Measurements from ENCODE around the gene RALB.
"Not testable (repeated sequence)": the region's sequence is repeated elsewhere in the genome, so short reads cannot be mapped to it uniquely, and the experiment has no call there.

RALB gene

DNA sequence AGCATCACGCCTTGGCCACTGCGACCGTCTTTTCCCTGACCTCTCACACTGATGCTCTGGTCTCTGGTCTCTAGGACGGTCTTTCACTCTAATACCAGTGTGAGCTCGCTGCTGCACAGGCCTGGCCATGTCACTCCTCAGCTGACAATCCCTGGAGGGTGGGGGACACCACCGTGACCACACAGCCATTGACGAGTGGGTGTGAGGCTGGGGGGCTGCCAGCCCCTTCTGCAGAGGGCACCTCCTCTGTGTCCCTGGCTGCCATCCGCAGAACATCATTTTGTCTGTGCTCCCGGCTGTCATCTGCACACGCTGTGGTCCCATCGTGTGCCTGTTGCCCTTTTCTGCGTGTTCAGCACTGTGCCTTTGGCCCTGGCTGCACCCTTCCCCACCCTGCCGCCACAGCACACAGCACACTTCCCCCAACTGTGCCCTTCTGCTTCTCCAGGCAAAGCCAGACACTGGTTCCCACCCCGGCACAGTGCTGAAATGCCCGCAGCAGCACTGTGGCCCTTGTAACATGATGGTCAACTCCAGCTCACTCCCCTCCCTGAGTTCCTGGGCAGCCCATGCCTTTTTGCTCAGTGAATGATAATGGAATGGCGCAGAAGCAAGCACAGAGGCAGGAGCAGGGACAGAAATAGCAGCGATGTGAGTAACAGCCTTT lies 62.8 kb downstream of the RALB start:
- DNase-seq (ENCODE audit: low read depth in 2 of 2): no peak

DNA sequence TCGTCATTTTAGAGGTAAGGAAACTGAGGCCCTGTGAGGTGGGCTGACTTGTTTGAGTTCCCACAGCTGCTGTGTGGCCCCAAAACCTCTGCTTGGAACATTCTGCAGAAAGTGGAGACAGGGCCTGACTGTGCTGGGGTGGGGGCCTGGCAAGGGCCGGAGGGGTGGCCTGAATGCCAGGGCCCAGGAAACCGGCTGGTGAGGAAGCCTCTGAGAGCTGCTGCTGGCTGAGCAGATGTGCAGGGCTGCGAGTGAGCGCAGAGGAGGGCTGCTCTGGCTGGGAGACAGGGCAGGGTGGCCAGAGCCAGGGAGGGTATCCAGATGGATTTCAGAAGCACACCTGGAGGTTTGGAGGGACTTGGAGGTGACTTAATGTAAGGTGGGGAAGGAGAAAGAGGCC lies 63.4 kb downstream of the RALB start:
- DNase-seq (ENCODE audit: low read depth in 2 of 2): no peak

DNA sequence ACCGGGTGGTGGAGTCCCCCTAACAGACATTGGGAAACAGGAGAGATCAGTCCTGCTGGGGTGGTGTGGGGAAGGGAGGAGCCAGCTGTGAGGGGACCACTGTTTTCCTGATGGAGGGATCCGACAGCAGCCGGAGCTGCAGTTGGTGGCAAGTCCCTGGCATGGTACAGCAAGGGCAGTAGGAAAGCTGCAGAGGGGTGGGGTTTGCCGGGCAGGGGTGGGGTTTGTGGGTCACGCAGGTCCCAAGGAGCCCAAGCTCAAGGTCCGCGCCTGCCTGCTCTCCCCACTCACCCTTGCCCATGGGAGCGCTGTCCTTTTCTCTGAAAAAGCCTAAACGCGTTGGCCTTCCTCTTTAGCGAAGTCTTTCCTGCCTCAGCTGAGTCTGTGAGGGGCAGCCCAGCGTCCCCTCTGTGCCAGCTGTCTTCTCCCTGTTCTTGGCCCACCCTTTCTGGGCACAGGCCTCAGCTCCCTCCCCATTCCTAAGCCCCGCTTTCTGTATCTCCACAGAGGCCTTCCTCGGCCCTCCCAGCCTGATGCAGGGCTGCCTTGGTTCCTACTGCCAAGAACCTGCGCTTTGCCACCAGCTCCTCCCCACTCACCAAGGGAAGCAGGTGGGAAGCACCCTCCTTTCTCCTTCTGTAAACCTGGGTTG lies 64.0 kb downstream of the RALB start:
- no peak for DNase-seq (ENCODE audit: low read depth in 2 of 2)

DNA sequence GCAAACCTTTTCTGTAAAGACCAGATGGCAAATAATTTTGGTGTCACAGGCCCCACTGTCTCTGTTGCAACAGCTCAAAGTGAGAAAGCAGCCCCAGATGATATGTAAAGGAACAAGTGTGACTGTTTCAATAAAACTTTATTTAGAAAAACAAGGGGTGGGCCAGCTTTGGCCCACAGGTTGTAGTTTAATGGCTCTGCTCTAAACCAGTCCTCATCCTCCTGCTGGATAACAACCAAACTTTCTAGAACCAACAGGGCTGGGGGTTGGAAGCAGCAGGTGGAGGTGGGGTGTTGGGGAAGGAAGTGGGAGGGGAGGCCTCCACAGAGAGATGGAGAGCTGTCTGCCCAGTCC lies 64.5 kb downstream of the RALB start:
- DNase-seq (ENCODE audit: low read depth in 2 of 2): no peak

DNA sequence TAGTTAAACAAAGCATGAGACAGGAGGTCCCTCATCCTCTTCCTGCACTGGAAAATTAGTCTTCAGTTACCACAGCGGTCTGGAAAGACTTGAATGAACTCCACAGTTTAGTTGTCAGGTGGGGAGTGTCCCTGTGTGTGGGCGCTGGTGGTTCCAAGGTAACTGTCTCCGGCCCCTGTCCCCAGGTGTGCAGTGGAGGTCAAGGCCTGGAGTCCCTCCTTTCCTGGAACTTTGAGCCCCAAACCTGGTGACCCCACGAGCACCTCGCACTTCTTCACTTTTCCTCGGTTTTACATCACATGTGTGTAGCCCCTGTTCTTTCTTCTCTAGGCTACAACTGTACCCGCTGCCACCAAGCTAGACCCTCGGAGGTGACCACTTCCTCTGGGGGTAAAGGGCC lies 65.3 kb downstream of the RALB start:
- DNase-seq (ENCODE audit: low read depth in 2 of 2): no peak

DNA sequence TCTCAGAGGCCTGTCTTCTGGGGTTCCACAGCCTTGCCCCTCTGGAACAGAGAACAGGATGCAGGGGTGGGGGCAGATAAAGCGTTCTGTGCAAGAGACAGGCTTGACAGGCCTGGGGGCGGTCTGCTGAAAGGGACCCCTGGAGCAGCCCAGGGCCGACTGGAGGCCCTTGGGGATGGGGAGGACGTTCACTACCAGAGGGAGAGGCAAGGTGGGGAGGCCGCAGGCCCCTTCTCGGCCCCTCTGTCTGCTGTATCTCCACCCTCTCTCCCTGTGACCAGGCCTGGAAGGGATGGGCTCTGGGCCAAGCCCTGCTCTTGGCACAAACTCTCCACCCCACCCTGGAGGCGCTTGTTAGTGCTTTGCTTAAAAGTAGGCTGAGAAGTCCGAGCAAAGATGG lies 66.0 kb downstream of the RALB start:
- DNase-seq (ENCODE audit: low read depth in 2 of 2): no peak

DNA sequence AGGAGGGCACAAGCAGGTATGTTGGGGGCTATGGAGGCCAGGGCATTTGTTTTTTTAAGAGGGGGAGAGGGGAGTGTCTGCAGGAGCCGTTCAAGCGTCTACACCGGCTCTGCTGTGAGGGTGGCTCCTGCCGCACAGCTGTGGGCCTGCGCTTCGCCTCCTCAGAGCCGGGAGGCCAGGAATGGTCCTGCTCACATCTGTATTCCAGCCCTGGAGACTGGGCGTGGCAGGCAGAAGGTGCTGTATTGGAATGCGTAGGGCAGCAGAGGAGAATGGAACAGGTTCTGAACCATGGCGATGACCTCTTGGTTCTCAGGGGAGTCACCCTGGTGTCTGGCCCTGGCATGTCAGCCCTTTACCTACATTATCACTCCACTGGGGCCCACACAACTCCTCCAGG lies 66.5 kb downstream of the RALB start:
- no peak for DNase-seq (ENCODE audit: low read depth in 2 of 2)

DNA sequence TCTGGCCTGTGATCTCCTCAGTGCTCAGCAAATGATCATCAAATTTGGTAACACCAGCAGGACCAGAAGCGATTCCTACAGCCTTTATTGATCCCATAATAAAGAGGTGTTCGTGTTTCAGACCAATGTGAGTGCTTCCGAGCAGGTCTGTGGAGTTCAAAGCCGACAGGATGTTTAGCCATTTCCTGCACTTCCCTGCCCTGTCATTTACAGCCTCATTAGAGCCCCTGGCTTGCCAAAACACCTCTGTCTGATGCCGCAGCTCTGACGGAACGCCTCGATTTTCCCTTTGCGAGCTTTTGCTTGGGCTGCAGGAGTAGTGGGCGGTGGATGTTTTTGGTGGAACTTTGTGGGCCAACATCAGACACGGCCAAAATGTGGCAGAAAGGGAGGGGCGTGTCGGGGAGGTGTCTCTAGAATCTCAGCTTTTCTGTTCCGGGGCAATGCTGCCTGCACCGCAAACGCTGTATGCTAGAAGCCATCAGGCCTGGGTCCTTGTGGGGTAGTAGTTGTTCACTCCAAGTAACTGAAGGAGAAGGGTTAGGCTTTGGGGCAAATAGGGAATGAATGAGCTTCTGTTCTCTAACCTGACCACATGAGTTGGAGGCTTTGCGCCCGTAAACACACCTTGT lies 67.2 kb downstream of the RALB start:
- no peak for DNase-seq (ENCODE audit: low read depth in 2 of 2)

DNA sequence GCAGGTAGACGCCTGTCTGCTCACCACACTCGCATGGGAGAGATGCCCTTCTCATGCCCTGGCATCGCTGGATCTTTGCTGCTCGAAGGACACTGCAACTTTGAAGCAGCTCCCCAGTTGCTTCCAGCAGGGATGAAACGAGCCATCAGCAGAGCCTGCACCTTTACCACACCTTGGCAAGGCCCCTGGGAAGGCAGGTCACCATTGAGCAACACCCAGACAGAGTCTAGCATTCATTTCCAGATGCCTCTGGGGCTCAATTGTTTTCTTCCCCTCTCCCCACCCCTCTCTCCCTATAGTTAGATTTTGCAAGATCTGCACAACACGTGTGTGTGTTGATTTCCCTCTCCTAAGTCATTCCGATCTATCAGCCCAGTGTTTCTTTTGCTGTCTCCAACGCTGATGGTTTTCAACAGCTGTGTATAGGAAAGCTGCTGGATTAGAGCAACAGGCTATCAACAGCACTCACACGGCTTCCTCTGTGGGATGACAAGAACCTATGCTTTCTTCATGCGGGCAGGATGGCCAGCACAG lies 67.7 kb downstream of the RALB start:
- no peak for DNase-seq (ENCODE audit: low read depth in 2 of 2)

DNA sequence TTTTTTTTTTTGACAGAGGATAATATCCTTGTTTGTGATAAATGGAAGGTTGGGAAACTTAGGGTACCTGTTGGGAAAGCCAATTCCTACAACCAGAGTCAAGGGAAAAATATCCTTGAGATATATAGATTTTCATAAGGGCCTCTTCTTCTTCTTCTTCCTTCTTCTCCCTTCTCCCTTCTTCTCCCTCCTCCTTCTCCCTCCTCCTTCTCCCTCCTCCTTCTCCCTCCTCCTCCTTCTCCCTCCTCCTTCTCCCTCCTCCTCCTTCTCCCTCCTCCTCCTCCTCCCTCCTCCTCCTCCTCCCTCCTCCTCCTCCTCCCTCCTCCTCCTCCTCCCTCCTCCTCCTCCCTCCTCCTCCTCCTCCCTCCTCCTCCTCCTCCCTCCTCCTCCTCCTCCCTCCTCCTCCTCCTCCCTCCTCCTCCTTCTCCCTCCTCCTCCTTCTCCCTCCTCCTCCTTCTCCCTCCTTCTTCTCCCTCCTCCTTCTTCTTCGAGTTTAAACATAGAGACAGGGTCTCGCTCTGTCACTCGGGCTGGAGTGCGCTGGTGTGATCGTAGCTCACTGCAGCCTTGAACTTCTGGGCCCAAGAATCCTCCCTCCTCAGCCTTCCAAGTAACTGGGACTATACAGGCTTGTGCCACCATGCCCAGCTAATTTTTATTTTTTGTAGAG lies 68.4 kb downstream of the RALB start:
- not testable (repeated sequence) for DNase-seq (ENCODE audit: low read depth in 2 of 2)

DNA sequence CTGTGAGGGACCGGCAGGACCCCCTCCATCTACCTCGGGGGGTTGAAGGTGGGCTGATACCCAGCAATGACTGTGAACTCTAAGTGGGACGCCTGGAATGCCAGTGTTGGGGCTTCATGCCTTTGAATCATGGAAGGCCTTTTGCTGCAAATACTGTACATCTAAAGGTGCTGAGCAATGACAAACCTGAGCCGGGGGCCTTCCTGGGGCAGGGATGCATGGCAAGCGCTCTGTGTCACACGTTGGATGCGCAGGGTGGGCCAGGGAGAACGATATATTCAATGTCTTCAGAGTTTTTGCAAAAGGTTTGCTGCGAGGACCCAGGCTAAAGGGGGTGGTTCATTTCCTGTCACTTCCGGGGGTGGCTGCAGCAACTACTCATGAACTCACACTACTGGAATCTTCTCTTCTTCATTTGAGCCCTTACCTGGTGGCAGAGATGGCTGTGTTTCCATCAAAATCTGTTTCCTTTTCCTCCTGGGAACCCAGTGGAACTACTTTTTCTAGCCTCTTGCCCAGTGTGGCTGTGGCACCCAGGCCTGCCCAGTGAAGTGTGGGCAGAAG lies 69.2 kb downstream of the RALB start:
- DNase-seq (ENCODE audit: low read depth in 2 of 2): no peak

DNA sequence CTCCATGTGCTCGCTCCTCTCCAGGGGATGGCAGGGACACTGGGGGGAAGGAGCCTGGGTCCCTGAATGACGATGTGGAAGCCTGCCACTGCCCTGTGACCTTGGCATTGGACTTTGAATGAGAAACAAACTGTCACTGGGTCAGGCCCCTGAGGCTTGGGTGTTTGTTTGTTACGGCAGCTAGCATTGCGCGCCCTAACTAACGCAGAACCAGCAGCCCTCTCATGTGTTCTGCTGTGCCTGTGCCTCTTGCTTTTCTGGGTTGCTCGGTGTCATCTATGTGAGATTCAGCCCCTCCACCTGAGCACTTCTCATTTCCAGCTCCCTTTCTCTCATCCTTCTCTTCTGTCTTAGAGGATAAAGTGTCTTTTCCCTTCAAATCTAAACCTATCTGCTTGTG lies 69.7 kb downstream of the RALB start:
- no peak for DNase-seq (ENCODE audit: low read depth in 2 of 2)

DNA sequence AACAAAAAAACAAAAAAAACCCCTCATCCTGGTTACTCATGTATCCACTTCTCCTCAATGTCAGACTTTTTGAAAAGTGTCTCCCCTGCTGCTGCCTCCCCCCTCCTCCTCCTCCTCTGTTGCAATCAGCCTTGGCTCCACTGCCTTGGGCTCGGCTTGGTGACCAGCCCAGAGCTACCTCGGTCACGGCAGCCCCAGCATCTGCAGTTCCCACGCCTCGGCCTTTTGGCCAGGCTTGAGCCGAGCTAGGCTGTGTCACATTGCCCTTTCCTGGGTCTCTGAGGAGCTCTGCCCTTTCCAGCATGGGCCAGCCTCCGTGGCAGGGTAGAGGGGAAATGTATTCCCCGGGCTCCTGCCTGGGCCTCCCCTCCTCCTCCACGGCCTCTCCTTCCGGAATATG lies 70.6 kb downstream of the RALB start:
- DNase-seq (ENCODE audit: low read depth in 2 of 2): no peak

DNA sequence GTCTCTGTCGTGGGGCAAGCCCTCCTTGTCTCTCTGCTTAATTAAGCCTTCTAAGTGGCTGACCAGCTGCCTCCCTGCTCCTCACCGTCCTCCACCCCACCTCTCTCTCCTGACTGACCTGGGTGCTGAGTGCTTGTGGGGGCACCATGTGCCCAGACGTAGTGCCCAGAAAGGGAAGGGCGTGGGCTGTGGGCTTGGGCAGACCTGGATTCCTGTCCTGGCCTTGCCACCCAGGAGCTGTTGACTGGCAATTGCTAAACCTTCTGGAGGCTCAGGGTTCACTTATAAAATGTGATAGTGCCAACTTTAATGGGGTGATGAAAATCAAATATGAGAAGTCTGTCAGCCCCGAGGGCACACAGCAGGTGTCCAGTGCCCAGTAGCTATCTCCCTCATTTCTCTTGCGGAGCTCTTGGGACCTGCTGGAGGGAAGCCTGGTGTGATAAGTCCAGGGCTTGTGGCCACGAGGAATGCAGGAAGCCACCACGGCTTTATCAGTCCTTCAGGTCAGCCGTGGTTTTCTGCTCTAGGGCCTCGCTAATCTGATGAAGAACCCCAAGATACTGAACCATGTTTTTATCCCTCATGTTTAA lies 71.3 kb downstream of the RALB start:
- no peak for DNase-seq (ENCODE audit: low read depth in 2 of 2)

DNA sequence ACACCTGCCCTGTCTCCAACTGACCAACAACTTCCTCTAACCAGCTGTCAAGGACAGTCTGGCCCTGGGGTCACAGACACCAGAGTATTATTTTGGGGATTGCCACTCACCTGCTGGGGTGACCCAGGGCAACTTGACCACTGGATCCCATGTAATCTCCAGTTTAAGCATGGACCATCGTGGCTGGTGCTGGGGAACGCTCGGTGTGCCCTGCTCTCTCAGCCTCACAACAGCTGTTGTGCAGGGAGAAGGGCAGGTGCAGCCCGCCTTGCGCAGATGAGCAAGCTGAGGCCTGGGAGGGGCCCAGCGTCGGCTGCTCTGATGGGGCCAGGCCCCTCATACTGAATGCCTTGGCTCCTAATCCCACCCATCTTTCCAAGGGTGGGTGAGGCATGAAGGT lies 72.3 kb downstream of the RALB start:
- no peak for DNase-seq (ENCODE audit: low read depth in 2 of 2)

DNA sequence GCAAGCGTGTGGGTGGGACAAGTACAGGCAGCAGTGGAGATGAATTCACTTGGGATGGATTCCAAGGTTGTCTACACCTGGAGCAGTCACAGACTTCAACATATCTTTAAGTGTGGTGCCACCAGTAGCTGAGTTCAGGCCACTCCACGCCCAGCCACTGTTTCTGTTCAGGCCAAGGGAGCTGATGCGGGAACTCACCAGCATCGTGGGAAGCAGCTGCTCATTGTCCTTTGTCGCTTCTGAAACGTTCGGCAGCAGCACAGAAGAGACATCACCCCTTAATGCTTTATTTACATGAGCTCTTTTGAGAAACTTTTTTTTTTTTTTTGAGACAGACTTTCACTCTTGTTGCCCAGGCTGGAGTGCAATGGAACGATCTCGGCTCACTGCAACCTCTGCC lies 73.4 kb downstream of the RALB start:
- DNase-seq (ENCODE audit: low read depth in 2 of 2): no peak

DNA sequence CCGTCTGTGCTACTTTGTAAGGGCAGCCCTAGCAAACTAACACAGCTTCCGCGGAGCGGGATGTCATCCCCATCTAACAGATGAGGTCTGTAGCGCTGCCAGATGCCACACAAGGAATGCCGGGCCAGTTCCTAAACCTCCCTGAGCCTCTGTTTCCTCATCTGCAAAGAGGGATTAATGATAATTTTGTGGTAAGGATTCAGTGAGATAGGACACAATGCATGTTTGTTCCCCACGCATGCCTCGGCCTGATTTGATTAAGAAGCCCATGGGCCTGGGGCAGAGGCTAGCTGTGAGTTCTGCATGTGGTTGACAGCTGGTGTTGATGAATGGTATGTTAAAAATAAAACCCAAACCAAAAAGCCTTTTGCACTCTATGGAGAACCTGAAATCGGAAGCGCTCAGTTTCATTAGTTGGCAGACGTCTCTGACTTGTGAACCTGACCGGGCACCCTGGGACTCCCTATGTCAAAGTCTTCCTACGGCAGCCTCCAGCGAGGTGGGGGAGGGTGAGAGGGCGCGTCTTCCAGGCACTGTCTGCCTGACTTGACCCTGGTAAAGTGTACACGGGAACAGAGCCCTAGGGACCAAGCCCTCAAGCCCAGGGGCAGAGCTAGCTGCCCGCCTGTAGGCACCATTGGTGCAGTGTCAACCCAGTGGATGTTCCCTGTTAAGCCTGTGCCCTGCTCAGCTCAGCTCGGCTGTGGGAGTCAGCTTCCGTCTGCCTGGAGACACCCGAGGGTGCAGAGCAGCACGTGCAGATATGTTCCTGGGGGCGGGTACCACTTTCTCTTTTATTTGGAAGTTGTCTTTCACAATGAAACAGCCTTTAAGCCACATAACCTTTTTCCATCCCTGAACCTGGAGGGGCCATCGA lies 78.5 kb downstream of the RALB start:
- no peak for DNase-seq (ENCODE audit: low read depth in 2 of 2)

DNA sequence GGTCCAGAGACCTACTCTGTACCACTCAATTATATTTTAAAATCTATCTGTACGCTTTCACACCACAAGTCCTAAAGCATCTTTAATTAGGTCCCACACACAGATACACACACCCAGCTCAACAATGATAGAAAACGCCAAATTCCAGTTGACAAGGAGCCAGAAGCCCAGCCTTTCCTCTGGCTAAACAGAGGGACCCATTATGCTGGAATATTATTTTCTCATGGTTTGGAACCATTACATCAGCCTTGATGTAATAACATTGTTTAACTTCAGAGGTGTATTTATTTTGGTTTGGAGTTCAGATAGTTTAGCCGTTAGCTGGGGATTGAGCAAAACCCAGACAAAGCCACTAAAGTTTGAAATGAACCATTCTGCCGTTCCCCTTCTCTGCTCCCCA lies 79.3 kb downstream of the RALB start:
- no peak for DNase-seq (ENCODE audit: low read depth in 2 of 2)

DNA sequence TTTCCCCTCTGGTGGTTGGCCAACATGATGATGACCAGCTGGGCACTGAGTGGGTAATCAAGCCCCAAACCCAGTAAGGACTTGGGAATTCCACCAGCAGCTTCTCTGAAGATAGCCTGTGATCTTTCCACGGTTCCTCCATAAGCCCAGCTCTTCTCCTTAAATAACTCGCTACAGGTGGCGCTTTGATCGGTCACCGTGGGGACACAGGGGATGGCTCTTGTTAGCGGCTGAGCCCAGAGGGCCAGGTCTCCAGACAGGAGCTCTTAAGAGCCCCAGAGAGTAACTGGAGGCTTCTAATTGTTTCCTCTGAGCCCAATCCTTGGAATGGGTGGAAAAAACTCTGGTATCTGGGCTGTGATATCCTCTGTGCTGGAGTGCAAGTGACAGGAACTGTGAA lies 79.7 kb downstream of the RALB start:
- DNase-seq (ENCODE audit: low read depth in 2 of 2): no peak

DNA sequence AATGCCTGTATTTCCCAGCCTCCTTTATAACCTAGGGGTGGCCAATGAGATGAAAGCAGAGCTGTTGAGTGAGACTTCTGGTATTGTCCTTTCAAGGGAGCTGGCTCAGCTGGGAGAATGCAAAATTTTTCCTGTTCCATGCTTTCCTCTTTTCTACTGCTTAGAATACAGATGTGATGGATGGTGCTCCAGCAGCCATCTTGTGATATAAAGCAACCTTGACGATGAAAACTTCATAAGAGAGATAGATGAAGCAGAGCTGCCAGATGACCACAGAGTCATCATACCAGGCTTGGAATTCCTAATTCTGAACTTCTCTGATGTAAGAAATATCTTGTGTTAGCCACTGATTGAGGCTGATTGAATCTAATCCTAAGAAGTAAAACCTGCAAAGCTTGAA lies 81.4 kb downstream of the RALB start:
- DNase-seq (ENCODE audit: low read depth in 2 of 2): no peak

DNA sequence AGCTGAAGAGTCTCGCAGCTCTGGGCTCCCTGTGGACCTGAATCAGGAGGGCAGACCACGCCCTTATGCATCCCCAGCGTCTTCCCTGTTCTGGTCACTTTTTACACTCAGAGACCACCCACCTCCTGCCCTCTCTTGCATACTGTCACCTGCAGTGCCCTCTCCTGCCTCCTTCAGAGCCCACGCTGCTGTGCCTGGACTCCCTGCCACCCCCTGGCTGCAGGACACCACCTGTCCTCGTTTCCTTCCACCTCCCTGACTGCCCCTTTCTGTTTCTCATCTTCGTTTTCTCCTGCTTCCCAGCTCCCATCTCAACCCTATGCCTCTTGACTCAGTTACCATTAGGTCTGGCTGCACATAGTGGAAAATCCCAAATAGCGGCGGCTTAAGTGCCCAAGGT lies 84.1 kb downstream of the RALB start:
- no peak for DNase-seq (ENCODE audit: low read depth in 2 of 2)
